Putamen (tissue), 1 donor: ENCODE measurements around the gene CD2.

Source experiments
- DNase-seq: peaks from one replicate; pipeline ENCODE4 v3.0.0-alpha.2; 2016; ENCODE audit warnings: low spot score

The CD2 gene

GRCh38 chr1:116777831-116778830, 23.9 kb downstream of the CD2 start:
- DNase-seq = no peak

DNA sequence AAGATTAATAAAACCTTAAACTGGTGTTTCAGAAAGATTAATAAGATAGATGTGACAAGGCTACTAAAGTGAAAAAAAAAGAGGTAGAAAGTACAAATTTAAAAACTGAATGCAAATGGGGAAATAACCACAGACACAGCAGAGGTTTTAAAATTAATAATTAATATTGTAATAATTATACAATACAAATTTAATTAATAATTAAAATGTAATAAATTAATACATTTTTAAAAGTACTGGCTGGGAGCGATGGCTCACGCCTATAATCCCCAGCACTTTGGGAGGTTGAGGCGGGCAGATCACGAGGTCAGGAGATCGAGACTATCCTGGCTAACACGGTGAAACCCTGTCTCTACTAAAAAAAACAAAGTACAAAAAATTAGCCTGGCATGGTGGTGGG, 26.8 kb downstream of the CD2 start:
- no peak for DNase-seq

- DNase-seq = no peak
Measured at GRCh38 chr1:116785006-116785405, 30.8 kb downstream of the CD2 start.

DNA sequence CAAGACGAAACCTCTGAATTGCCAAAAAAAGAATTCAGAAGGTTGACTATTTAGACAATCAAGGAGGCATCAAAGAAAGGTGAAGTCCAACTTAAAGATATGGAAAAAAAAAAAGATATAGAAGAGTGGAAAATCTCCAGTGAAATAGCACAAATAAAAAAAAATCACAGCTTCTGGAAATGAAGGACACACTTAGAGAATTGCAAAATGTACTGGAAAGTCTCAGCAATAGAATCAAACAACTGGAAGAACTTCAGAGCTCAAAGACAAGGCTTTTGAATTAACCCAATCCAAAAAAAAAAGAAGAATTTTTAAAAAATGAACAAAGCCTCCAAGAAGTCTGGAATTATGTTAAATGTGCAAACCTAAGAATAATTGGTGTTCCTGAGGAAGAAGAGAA, 31.8 kb downstream of the CD2 start:
- no peak for DNase-seq

GRCh38 chr1:116791727-116792126, 37.5 kb downstream of the CD2 start:
- no peak for DNase-seq

GRCh38 chr1:116793357-116793935, 39.2 kb downstream of the CD2 start:
- no peak for DNase-seq

DNA sequence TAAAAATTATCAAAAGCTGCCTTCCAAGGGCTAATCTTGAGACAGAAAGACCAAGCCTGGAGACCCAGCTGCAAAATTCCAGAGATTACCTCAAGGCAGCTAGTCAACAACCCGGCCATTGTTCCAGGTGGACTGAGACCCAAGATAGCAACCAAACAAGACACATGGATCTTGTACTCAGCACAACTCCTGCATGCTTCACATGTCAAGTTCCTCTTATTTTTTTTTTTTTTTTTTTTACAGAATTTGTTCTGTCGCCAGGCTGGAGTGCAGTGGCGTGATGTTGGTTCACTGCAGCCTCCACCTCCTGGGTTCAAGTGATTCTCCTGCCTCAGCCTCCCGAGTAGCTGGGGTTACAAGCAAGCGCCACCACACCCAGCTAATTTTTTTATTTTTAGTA, 40.1 kb downstream of the CD2 start:
- no peak for DNase-seq

DNA sequence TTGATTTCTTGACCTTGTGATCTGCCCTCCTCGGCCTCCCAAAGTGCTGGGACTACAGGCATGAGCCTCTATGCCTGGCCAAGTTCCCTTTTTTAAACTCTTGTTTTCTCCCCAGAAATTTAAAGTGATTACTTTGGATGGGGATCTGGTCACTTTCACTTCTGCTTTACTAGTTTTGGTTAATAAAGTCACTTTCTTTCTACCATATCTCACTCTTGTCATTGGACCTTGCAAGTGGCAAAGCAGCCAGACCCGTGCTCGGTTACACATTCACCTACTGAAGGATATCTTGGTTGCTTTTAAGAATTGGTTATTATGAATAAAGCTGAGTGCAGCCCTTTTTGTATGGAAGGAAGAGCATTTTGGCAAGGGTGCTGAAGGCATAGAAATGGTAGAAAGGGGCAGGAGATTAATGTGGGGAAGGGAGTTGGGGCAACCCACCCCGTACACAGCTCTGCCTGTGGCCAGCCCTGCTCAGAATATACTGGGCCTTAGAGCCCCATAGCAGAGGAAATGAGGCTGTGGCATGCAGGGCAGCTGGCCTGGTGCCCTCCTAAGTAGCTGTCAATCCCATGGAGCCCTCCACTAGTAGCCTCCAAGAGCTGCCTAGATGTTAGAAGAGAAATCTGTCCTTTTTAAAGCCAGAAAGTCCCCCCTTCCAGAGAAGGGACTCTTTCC, 40.7 kb downstream of the CD2 start:
- no peak for DNase-seq

GRCh38 chr1:116795482-116795829, 41.2 kb downstream of the CD2 start:
- no peak for DNase-seq

GRCh38 chr1:116804736-116805135, 50.5 kb downstream of the CD2 start:
- no peak for DNase-seq

DNA sequence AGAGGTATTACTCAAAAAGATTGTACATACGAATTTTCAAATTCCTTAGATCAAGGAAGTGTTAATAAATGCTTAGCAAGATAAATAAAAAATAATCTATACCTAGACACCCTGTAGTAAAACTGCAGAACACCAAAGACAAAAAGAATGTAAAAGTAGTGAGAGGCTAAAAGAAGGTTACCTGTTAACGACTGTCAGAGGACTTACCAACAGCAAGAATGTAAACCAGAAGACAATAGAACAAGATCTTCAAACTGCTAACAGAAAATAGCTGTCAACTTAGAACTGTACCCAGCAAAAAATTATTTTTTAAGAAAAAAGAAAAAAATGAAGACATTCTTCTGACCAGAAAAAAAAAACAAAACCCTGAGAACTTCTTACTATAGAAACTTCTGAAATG, 51.2 kb downstream of the CD2 start:
- DNase-seq = no peak

DNA sequence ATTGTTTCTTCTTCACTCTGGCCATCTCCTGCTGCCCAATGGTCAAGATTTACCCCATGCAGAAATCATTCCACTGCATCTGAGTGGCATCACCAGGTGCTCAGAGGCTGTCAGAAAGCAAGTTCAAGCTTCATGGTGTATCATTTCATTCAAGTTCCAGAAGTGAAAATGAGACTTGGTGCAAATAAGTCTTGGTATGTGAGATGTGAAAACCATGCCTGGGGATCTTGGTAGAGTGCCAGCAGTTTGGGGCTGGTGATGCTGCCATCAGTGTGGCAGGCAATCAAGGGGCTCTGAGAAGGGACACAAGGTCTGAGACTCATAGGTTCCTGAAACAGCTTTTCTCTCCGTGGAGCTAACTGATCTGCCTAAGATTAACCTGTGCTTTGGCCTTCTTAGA, 52.0 kb downstream of the CD2 start:
- DNase-seq = no peak

- DNase-seq = no peak
Measured at GRCh38 chr1:116806671-116807070, 52.4 kb downstream of the CD2 start.

DNA sequence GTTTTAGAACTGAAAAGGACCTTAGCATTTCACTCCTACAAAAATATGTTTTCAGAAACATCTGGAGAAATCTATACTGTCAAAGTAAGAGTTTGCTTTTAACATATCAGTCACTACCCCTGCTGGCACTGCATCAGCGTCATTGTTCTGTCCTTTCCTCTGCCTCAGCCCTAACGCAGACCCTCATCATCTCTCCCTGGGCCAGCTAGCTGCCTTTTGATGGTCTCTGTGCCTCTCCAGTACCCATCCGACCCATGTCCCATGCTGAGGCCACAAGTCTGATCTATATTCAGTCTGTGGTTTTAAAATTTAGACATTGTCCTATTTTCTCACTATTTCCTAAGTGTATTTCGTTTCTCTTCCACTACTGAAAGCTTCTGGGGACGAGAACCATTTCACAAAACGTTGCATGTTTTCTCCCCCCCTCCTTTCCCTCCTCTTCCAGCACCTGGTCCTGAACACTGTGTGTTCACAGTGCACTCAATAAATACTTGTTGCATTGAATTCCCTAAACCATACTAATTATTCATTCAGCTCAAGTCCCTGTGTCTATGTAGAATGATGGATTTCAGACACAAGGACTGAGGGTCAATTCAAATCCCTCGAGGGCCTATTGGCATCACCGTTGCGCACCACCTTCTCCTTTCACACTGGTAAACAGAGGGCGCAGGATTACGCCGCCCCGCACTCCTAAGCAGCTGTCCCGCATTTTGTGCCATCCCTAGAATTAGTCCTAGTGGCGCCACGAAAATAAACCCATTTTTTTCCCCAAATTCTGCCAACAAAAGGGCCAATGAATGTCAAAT, 53.4 kb downstream of the CD2 start:
- no peak for DNase-seq

GRCh38 chr1:116808200-116808847, 54.1 kb downstream of the CD2 start:
- DNase-seq = no peak

DNA sequence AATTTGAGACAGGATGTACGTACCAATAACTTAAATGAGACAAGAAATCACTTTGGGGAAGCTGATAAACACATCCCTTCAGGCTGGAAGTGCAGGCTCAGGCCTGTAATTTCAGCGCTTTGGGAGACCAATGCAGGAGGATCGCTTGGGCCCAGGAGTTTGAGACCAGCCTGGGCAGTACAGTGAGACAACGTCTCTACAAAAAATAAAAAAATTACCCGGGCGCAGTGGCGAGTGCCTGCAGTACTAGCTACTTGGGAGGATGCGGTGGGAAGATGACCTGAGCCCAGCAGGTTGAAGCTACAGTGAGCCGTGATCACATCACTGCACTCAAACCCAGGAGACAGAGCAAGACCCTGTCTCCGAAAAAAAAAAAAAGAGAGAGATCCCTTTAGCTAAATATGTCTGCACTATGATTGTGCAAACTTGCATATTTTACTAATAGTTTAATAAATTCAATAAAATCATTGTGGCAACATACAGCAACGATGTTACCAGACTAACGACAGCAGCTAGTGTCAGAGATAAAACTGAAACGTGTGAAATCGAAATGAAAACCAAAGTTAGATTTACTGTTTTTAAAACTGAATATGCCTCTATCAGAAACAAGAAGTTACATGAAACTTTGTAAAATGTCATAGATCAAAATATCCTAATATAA, 54.7 kb downstream of the CD2 start:
- DNase-seq = no peak

GRCh38 chr1:116811321-116811720, 57.1 kb downstream of the CD2 start:
- no peak for DNase-seq

GRCh38 chr1:116814926-116815723, 60.9 kb downstream of the CD2 start:
- no peak for DNase-seq

GRCh38 chr1:116817582-116818064, 63.4 kb downstream of the CD2 start:
- no peak for DNase-seq
